ENCODE data around the gene HNRNPA2B1.
"Not testable (repeated sequence)": the region's sequence is repeated elsewhere in the genome, so short reads cannot be mapped to it uniquely, and the experiment has no call there.

HNRNPA2B1 gene

DNA sequence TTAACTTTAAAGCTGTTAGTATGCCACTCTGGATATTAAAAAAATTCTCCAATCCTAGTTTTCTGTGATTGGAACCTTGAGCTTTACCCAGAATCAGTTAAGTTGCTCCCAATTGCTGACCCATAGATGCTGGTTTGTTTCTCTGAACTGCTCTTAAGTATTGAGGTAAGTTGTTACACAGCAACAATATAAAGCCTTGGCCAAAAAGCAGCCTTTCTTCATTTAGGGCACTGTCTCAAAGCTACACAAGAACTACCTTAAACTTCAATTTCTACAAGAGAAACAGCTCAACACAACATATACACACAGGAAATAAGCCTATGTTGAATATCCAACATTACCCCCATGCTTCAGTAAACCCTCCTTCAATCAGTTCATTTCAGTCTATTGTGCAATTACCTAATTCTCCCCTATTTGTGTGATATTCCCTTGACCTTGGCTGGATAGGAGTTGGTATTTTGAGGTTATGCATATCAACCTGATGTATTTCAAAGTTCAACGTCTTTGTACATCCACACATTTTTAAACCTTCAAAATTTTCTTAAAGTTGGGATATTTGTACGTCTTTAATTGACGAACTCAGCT lies 11.5 kb downstream of the HNRNPA2B1 start:
- DNase-seq (ENCODE audit: low read depth): no peak
- no peaks in the 10 kb centered on the region for H3K27me3 ChIP-seq (replicated peaks; ENCODE audit: control insufficient read depth, insufficient read depth, low read length)
- peaks cover 56% of the 10 kb centered on the region for H3K4me1 ChIP-seq (ENCODE audit: control insufficient read depth, insufficient read depth, low read length)
- no peak overlapping the region for H3K4me3 ChIP-seq (ENCODE audit: low read length)
- no peaks in the 10 kb centered on the region for H3K9me3 ChIP-seq (ENCODE audit: control insufficient read depth, low read length)
- H3K36me3 ChIP-seq (ENCODE audit: control insufficient read depth, insufficient read depth, low read length, severe bottlenecking): peaks cover 80% of the 10 kb centered on the region
- no peak overlapping the region for H3K9ac ChIP-seq (ENCODE audit: low read length)

DNA sequence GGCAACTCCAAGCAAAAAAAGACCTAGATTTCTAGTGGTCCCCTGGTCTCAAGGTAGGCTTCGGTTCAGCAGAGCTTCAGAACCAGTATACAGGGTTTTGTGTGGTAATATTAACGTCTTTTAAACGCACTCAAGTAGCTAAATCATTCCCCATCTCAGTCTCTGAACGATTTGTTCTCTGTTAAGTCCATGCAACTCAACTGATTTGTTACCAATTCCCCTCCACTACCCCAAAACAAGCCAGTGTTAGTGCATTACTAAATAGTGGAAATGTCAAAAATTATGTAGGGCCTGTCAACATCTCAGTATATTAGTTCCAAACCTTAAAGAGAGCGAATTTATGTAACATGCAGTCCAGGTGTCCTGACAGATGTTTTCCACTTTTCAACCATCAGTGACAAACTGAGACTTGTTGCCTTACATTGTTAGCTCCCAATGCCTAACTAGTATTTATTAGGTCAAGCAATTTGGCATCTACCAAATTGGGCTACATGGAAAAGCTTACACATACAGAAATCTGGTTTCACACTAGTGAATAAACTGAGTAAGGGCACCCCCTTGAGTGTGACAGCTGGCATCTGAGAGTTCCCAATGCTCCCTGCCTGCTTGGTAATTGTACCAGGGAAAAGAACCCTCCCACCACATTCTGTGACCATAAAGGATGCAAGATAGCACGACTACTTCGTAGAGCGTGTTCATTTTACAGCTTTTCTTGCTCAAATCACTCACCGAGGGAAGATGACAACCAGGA lies 12.2 kb downstream of the HNRNPA2B1 start:
- Histone ChIP-seq H3K9ac (ENCODE audit: low read length) (no peak overlapping the region), H3K27me3 (replicated peaks; ENCODE audit: control insufficient read depth, insufficient read depth, low read length) (no peaks in the 10 kb centered on the region), H3K9me3 (ENCODE audit: control insufficient read depth, low read length) (no peaks in the 10 kb centered on the region), H3K4me3 (ENCODE audit: low read length) (no peak overlapping the region), H3K36me3 (ENCODE audit: control insufficient read depth, insufficient read depth, low read length, severe bottlenecking) (peaks cover 73% of the 10 kb centered on the region), H3K4me1 (ENCODE audit: control insufficient read depth, insufficient read depth, low read length) (peaks cover 56% of the 10 kb centered on the region)
- no peak for DNase-seq (ENCODE audit: low read depth)

DNA sequence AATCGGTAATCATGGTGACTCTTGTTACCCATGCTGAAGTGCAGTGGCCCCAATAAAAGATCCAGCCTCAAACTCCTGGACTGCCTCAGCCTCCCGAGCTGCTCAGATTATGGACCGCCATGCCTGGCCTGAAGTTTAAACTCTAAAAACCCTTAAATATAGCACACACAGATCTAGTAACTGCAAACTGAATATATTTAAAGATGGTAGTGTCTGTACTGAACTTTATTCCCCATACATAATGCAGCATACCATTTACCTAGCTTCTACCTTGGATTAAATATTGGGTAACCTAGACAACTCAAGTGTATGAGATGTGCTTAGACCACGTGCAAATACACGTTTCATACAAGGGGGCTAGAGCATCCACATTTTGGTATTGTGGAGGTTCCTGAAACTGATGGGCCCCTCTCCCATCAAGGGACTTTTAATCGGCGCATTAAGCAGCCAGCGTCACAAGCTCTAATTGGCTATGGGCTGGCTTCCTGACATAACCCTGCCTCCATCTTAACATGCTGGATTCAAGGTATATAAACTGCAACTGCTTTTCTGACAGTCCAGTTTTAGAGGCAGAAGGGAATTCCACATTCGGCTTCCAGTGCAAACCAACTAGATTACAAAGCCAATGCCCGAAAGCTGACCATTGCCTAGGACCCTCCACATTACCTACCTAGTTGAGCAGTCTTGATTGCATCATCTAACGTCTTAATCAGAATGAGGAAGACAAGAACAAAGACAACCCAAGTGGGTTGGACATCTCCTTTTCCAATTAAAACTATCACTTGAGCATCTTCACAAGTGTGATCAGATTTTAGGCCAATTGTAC lies 13.0 kb downstream of the HNRNPA2B1 start:
- no peaks in the 10 kb centered on the region for H3K27me3 ChIP-seq (replicated peaks; ENCODE audit: control insufficient read depth, insufficient read depth, low read length)
- no peak overlapping the region for H3K9ac ChIP-seq (ENCODE audit: low read length)
- H3K4me3 ChIP-seq (ENCODE audit: low read length): no peak overlapping the region
- peaks cover 50% of the 10 kb centered on the region for H3K4me1 ChIP-seq (ENCODE audit: control insufficient read depth, insufficient read depth, low read length)
- no peaks in the 10 kb centered on the region for H3K9me3 ChIP-seq (ENCODE audit: control insufficient read depth, low read length)
- peaks cover 65% of the 10 kb centered on the region for H3K36me3 ChIP-seq (ENCODE audit: control insufficient read depth, insufficient read depth, low read length, severe bottlenecking)
- DNase-seq (ENCODE audit: low read depth): no peak

DNA sequence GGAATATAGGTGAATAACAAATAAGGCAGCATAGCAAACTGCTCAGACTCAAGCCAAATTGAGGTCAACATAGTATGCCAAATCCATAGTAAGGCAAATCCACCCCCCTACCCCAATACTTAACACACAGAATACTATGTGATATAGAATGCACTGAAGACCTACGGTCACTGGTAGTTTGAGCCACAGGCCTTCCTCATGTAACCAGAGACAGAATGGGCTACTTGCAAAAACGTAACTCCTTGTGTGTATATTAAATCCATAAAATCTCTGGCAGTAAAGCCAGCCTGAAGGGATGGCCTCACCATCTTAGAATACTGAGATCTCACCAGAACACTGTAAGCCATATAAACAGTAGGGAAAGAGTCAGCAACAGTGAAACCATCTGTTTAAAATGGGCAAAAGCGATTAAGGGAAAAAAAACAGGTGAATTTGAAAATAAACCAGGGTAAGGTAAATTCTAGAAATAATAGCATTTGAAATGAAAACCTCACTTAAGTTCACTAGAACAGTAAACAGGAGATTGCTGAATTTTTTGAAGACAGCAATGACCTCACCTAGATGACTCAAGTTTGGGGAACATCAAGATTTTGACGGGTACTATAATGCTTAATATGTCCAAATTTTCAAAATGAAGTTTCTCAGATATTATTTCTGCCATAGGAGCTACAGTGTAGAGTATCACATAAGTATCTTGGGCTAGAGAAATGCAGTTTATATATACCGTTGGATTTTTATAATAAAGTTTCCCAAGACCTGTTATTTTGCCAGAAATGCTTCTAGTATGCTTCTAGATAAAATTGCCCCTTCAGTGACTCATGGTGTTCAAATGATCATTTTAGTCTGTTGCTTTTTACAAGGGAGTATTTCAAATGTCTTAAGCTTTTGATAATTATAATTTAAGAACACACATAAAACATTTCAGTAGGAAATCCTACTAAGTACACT lies 13.9 kb downstream of the HNRNPA2B1 start:
- peaks cover 50% of the 10 kb centered on the region for H3K4me1 ChIP-seq (ENCODE audit: control insufficient read depth, insufficient read depth, low read length)

DNA sequence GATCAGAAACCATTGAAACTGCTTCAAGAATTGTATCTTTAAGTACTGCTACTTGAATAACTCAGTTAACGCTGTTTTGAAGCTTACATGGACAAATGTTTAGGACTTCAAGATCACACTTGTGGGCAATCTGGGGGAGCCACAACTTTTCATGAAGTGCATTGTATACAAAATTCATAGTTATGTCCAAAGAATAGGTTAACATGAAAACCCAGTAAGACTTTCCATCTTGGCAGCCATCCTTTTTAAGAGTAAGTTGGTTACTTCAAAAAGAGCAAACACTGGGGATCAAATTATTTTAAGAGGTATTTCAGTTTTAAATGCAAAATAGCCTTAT lies 14.7 kb downstream of the HNRNPA2B1 start:
- Histone ChIP-seq H3K36me3 (ENCODE audit: control insufficient read depth, insufficient read depth, low read length, severe bottlenecking) (peaks cover 47% of the 10 kb centered on the region), H3K27me3 (replicated peaks; ENCODE audit: control insufficient read depth, insufficient read depth, low read length) (no peaks in the 10 kb centered on the region), H3K9me3 (ENCODE audit: control insufficient read depth, low read length) (no peaks in the 10 kb centered on the region), H3K9ac (ENCODE audit: low read length) (no peak overlapping the region), H3K4me3 (ENCODE audit: low read length) (no peak overlapping the region), H3K4me1 (ENCODE audit: control insufficient read depth, insufficient read depth, low read length) (peaks cover 48% of the 10 kb centered on the region)
- no peak for DNase-seq (ENCODE audit: low read depth)

More for the DNA sequence above, 13.9 kb downstream of the HNRNPA2B1 start:
- Histone ChIP-seq H3K27me3 (replicated peaks; ENCODE audit: control insufficient read depth, insufficient read depth, low read length) (no peaks in the 10 kb centered on the region), H3K9me3 (ENCODE audit: control insufficient read depth, low read length) (no peaks in the 10 kb centered on the region), H3K4me3 (ENCODE audit: low read length) (no peak overlapping the region), H3K9ac (ENCODE audit: low read length) (no peak overlapping the region), H3K36me3 (ENCODE audit: control insufficient read depth, insufficient read depth, low read length, severe bottlenecking) (peaks cover 55% of the 10 kb centered on the region)
- no peak for DNase-seq (ENCODE audit: low read depth)

DNA sequence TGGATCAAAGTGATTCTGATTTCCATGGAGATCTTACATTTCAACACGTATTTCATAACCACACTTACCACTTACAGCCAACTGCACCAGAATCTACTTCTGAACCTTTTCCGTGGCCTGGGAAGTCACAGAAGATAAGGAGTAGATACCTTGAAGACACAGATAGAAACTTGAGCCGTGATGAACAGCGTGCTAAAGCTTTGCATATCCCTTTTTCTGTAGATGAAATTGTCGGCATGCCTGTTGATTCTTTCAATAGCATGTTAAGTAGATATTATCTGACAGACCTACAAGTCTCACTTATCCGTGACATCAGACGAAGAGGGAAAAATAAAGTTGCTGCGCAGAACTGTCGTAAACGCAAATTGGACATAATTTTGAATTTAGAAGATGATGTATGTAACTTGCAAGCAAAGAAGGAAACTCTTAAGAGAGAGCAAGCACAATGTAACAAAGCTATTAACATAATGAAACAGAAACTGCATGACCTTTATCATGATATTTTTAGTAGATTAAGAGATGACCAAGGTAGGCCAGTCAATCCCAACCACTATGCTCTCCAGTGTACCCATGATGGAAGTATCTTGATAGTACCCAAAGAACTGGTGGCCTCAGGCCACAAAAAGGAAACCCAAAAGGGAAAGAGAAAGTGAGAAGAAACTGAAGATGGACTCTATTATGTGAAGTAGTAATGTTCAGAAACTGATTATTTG lies 15.3 kb downstream of the HNRNPA2B1 start:
- H3K4me1 ChIP-seq (ENCODE audit: control insufficient read depth, insufficient read depth, low read length): peaks cover 45% of the 10 kb centered on the region
- no peaks in the 10 kb centered on the region for H3K9me3 ChIP-seq (ENCODE audit: control insufficient read depth, low read length)
- no peak overlapping the region for H3K4me3 ChIP-seq (ENCODE audit: low read length)
- H3K27me3 ChIP-seq (replicated peaks; ENCODE audit: control insufficient read depth, insufficient read depth, low read length): no peaks in the 10 kb centered on the region
- H3K9ac ChIP-seq (ENCODE audit: low read length): no peak overlapping the region
- no peak for DNase-seq (ENCODE audit: low read depth)
- H3K36me3 ChIP-seq (ENCODE audit: control insufficient read depth, insufficient read depth, low read length, severe bottlenecking): peaks cover 42% of the 10 kb centered on the region

DNA sequence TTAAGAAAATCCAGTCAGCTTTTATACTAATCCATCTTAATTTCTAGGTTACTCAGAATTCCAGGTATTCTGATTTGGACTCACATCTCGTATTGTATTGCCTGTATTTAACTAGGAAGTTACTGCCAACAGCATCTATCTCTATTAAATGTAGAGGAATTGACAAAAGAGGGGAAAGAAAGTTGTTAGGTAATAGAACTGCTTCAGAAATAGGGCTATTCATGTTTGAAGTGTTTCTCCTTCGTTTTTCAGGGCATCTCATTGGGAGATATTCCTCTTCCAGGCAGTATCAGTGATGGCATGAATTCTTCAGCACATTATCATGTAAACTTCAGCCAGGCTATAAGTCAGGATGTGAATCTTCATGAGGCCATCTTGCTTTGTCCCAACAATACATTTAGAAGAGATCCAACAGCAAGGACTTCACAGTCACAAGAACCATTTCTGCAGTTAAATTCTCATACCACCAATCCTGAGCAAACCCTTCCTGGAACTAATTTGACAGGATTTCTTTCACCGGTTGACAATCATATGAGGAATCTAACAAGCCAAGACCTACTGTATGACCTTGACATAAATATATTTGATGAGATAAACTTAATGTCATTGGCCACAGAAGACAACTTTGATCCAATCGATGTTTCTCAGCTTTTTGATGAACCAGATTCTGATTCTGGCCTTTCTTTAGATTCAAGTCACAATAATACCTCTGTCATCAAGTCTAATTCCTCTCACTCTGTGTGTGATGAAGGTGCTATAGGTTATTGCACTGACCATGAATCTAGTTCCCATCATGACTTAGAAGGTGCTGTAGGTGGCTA lies 16.1 kb downstream of the HNRNPA2B1 start:
- H3K4me3 ChIP-seq (ENCODE audit: low read length); H3K27me3 ChIP-seq (replicated peaks; ENCODE audit: control insufficient read depth, insufficient read depth, low read length); H3K9me3 ChIP-seq (ENCODE audit: control insufficient read depth, low read length); H3K9ac ChIP-seq (ENCODE audit: low read length); DNase-seq (ENCODE audit: low read depth): not testable (repeated sequence)
- H3K36me3 ChIP-seq (ENCODE audit: control insufficient read depth, insufficient read depth, low read length, severe bottlenecking): peaks cover 34% of the 10 kb centered on the region
- peaks cover 45% of the 10 kb centered on the region for H3K4me1 ChIP-seq (ENCODE audit: control insufficient read depth, insufficient read depth, low read length)

DNA sequence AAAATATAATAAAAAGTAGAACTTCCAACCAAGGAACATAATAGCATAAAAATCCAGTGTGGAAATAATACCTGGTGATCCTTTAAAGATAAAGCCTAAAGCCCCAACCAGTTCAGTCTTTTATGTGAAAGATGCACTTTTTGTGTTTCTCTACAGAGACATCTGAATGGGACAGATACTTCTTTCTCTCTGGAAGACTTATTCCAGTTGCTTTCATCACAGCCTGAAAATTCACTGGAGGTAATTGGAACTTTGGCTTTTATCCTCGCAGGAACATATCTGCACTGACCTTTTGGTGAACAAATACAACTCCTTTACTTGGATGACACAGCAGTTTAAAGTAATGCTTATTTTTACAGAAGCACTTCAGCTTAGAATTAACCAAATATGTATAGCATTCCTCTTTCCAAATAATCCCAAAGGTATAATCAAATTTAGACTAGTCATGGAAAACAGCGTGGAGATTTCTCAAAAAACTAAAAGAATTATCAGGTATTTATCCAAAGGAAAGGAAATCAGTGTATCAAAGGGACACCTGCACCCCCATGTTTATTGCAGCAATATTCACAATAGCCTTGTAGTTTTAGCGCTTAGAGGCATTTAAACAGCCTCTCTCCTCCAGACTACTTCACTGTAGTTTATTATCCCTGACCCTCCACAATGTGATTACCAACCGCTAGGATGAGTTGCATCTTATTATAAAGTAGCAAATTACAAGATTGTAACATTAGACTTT lies 16.8 kb downstream of the HNRNPA2B1 start:
- no peaks in the 10 kb centered on the region for H3K9me3 ChIP-seq (ENCODE audit: control insufficient read depth, low read length)
- H3K4me3 ChIP-seq (ENCODE audit: low read length): no peak overlapping the region
- no peak for DNase-seq (ENCODE audit: low read depth)
- H3K4me1 ChIP-seq (ENCODE audit: control insufficient read depth, insufficient read depth, low read length): peaks cover 42% of the 10 kb centered on the region
- peaks cover 26% of the 10 kb centered on the region for H3K36me3 ChIP-seq (ENCODE audit: control insufficient read depth, insufficient read depth, low read length, severe bottlenecking)
- peak overlapping the region; percentile 5 for H3K9ac ChIP-seq (ENCODE audit: low read length)
- H3K27me3 ChIP-seq (replicated peaks; ENCODE audit: control insufficient read depth, insufficient read depth, low read length): no peaks in the 10 kb centered on the region

DNA sequence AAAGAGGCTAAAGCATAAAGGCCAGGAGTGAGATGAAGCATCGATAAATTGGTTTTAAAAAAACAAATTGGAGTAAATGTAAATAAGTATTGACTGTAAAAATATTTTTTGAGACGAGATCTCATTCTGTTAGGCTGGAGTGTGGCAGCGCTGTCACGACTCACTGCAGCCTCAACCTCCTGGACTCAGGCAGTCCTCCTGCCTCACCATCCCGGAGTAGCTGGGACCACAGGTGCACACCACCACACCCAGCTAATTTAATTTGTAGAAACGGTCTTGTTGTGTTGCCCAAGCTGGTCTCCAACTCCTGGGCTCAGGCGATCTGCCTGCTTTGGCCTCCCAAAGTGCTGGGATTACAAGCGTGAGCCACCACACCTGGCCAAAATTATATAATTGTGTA lies 17.8 kb downstream of the HNRNPA2B1 start:
- Histone ChIP-seq H3K4me1 (ENCODE audit: control insufficient read depth, insufficient read depth, low read length) (peaks cover 35% of the 10 kb centered on the region), H3K9ac (ENCODE audit: low read length) (no peak overlapping the region), H3K4me3 (ENCODE audit: low read length) (no peak overlapping the region), H3K36me3 (ENCODE audit: control insufficient read depth, insufficient read depth, low read length, severe bottlenecking) (peaks cover 16% of the 10 kb centered on the region), H3K9me3 (ENCODE audit: control insufficient read depth, low read length) (no peaks in the 10 kb centered on the region), H3K27me3 (replicated peaks; ENCODE audit: control insufficient read depth, insufficient read depth, low read length) (no peaks in the 10 kb centered on the region)
- DNase-seq (ENCODE audit: low read depth): no peak

Data from adipocyte (in vitro differentiated cells).